ENCODE data around the gene BMPER.

The BMPER gene

DNA sequence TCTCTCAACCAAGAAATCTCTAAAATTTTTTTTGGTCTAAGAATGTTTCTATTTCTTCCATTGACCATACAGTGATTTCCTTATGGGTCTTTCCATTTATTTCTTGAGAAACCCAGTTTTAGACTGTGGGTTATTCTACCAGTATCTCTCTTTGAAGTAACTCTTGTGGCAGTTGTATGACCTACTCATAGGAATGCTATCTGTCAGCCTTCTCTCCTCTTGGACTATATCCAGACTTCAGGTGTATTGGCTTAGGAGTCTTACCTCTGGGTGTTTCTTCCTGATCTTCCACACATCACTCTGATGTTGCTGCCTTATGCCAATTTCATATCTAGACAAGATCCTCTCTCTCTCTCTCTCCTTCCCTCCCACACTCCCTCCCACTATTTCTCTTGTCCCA, 178.1 kb downstream of the BMPER start:
- no peaks in the 10 kb centered on the region for H3K36me3 ChIP-seq (ENCODE audit: control insufficient read depth, insufficient read depth, low read length)
- H3K9ac ChIP-seq (ENCODE audit: low read depth, low read length) = no peak overlapping the region
- H3K4me3 ChIP-seq (ENCODE audit: low read depth, low read length) = no peak overlapping the region

DNA sequence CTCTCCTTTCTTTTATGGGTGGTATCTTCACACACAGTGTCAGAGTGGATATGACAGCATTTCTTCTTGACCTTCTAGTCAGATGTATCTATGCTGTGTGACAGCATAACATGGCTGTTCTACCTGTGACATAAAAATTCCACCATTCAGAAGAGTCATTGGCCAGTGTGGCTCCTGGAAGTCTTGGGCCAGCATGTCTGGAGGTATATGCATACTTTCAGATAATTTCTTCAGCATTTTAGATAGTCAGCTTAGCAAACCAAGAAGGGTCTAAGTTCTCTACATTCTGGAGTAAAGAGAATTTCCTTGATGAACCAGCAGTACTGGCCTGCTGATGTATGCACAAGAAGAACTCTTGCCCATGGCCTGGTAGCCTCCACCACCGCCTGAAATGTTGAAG, 179.3 kb downstream of the BMPER start:
- H3K36me3 ChIP-seq (ENCODE audit: control insufficient read depth, insufficient read depth, low read length) = no peaks in the 10 kb centered on the region
- H3K4me3 ChIP-seq (ENCODE audit: low read depth, low read length) = no peak overlapping the region
- H3K27me3 ChIP-seq (ENCODE audit: control insufficient read depth, insufficient read depth, low read length) = no peaks in the 10 kb centered on the region

More for the DNA sequence above, 178.1 kb downstream of the BMPER start:
- Histone ChIP-seq H3K27me3 (ENCODE audit: control insufficient read depth, insufficient read depth, low read length) (no peaks in the 10 kb centered on the region), H3K9me3 (ENCODE audit: control insufficient read depth, insufficient read depth, low read length) (no peaks in the 10 kb centered on the region), H3K4me1 (ENCODE audit: control insufficient read depth, insufficient read depth, low read length) (no peaks in the 10 kb centered on the region), H3K27ac (ENCODE audit: low read depth, low read length) (no peak overlapping the region)

DNA sequence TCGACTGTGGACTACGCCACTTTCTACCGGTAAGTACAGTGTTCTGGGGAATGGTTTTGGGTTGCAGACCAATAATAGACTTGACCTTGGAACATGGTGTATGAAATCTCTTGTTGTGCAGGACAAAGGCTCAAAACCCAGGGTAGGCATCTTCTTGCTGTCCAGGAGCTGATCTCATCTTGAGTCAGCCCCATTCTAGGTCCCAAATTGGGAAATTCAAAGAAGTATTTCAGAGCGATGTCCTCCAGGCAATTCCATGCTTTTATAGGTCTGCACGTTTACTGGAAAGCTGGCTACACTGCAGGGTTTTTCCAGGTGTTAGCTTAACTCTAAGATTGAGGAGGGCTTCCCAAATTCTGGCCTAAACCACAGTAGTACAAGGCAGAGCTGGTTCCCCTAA, 180.7 kb downstream of the BMPER start:
- no peak overlapping the region for H3K27ac ChIP-seq (ENCODE audit: low read depth, low read length)
- no peaks in the 10 kb centered on the region for H3K9me3 ChIP-seq (ENCODE audit: control insufficient read depth, insufficient read depth, low read length)
- no peak overlapping the region for H3K9ac ChIP-seq (ENCODE audit: low read depth, low read length)
- H3K4me1 ChIP-seq (ENCODE audit: control insufficient read depth, insufficient read depth, low read length) = no peaks in the 10 kb centered on the region
- no peaks in the 10 kb centered on the region for H3K27me3 ChIP-seq (ENCODE audit: control insufficient read depth, insufficient read depth, low read length)
- no peak overlapping the region for H3K4me3 ChIP-seq (ENCODE audit: low read depth, low read length)
- H3K36me3 ChIP-seq (ENCODE audit: control insufficient read depth, insufficient read depth, low read length) = no peaks in the 10 kb centered on the region

More for the DNA sequence above, 179.3 kb downstream of the BMPER start:
- H3K9ac ChIP-seq (ENCODE audit: low read depth, low read length) = no peak overlapping the region
- no peak overlapping the region for H3K27ac ChIP-seq (ENCODE audit: low read depth, low read length)
- no peaks in the 10 kb centered on the region for H3K4me1 ChIP-seq (ENCODE audit: control insufficient read depth, insufficient read depth, low read length)
- no peaks in the 10 kb centered on the region for H3K9me3 ChIP-seq (ENCODE audit: control insufficient read depth, insufficient read depth, low read length)

DNA sequence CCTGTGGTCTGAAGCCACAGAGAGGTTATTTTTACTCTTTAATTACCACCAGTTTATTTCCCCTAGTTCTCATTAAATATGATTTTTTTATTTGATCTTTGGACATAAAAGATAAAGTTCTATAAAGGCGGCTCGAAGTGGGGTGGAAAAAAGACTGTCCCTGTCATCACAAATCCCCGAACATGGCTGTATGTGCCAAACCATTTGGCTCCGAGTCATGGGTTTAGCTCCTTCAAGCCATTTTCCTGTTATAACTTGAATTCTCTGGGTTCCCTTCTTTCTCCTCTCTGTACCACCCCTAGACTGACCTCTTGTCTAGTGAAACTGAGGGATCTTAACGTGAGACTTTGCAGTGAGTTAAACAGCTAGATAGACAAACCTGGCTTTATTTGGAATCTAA, 181.6 kb downstream of the BMPER start:
- no peak overlapping the region for H3K27ac ChIP-seq (ENCODE audit: low read depth, low read length)
- no peaks in the 10 kb centered on the region for H3K4me1 ChIP-seq (ENCODE audit: control insufficient read depth, insufficient read depth, low read length)
- no peaks in the 10 kb centered on the region for H3K36me3 ChIP-seq (ENCODE audit: control insufficient read depth, insufficient read depth, low read length)
- H3K9ac ChIP-seq (ENCODE audit: low read depth, low read length) = no peak overlapping the region
- H3K27me3 ChIP-seq (ENCODE audit: control insufficient read depth, insufficient read depth, low read length) = no peaks in the 10 kb centered on the region
- no peaks in the 10 kb centered on the region for H3K9me3 ChIP-seq (ENCODE audit: control insufficient read depth, insufficient read depth, low read length)
- no peak overlapping the region for H3K4me3 ChIP-seq (ENCODE audit: low read depth, low read length)

DNA sequence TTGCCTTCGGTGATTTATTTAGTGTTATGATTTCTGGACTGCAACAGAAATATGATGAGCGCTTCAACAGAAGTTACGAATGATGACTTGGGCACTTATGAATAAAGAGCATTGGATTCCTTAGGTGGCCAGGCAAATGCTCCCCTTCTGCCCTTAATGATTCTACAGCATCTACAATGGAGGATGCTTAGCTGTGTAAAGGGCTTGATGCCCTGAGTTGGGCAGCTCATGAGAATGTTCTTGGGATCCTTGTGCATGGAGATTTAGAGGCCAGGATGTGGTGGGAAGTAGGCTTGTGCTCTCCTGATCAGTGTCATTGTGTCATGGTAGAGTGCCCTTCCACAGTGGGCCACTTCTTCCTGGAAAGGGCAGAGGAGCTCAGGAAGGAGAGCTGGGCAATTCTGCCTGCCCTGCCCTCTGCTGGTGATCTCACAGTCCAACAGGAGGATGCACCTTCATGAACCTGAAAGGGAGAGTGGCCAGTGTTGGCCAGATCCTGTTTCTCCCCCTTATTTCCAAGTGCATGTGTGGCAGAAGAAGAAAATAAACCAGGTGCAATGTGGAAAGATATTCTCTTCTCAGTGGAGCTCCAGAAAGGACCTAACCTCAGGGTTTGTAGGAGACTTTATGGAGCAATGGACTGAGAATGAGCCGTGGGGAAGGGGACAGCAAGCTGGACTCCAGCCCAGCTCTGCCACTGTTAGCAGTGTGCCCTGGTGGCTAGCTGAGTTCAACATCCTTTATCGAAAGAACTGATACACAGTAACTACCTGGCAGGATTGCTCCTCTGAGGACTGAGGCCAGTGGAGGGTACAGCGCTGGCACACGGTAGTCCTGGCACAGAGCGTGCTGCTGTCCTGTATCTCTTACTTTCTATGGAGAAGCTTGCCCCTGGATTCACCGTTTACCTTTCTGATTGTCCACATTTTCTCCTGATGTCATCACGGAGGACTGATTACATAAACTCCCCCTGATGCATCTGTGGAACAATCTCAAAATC, 182.9 kb downstream of the BMPER start:
- no peaks in the 10 kb centered on the region for H3K36me3 ChIP-seq (ENCODE audit: control insufficient read depth, insufficient read depth, low read length)
- no peak overlapping the region for H3K27ac ChIP-seq (ENCODE audit: low read depth, low read length)
- no peaks in the 10 kb centered on the region for H3K27me3 ChIP-seq (ENCODE audit: control insufficient read depth, insufficient read depth, low read length)
- H3K9ac ChIP-seq (ENCODE audit: low read depth, low read length) = no peak overlapping the region
- H3K4me3 ChIP-seq (ENCODE audit: low read depth, low read length) = no peak overlapping the region
- no peaks in the 10 kb centered on the region for H3K9me3 ChIP-seq (ENCODE audit: control insufficient read depth, insufficient read depth, low read length)
- H3K4me1 ChIP-seq (ENCODE audit: control insufficient read depth, insufficient read depth, low read length) = no peaks in the 10 kb centered on the region

DNA sequence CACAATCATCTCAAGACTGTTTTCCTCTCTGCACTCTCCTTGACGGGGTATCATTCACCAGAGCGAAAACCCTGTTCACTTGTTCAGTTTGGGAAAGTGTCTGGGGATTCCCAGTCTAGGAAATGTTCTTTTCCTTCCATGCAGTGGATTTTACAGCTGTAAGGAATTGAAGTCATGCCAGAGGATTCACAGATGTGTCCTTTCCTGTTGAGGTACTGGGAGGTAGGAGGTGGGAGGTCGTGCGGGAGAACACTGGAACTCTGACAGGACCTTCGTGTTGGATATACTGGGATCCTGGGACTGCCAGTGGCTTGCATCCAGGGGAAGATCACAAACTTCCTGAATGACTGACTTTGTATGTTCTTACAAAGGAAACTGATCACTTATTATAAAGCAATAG, 185.5 kb downstream of the BMPER start:
- Histone ChIP-seq H3K4me3 (ENCODE audit: low read depth, low read length) (no peak overlapping the region), H3K27ac (ENCODE audit: low read depth, low read length) (no peak overlapping the region), H3K9me3 (ENCODE audit: control insufficient read depth, insufficient read depth, low read length) (no peaks in the 10 kb centered on the region), H3K36me3 (ENCODE audit: control insufficient read depth, insufficient read depth, low read length) (no peaks in the 10 kb centered on the region), H3K4me1 (ENCODE audit: control insufficient read depth, insufficient read depth, low read length) (no peaks in the 10 kb centered on the region), H3K27me3 (ENCODE audit: control insufficient read depth, insufficient read depth, low read length) (no peaks in the 10 kb centered on the region), H3K9ac (ENCODE audit: low read depth, low read length) (no peak overlapping the region)

DNA sequence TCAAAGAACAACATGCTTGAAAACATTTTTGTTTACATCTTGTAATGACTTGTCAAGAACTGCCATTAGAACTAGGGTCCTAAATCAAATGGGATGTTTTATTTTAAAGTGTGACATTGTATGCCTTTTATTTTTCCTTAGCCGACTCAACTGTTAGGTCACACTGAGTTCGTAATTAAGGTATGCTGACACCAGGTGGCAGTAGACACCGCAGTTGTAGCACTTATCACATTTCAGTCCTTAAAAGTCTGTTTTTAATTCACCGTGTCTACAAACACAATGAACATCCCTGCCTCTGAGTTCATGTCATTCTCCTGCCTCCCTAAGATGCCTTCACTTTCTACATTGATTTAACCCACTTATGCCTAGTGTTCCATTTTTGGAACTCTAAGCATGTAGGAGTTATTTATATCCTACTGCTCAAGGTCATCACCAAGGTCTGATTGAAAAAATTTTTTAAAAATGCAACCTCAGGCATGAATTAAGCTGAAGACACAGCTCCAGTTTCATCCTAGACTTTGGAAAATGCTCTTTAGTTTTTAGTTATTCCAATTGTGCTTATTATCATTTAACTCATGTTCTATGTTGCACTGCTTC, 186.1 kb downstream of the BMPER start:
- Histone ChIP-seq H3K4me1 (ENCODE audit: control insufficient read depth, insufficient read depth, low read length) (no peaks in the 10 kb centered on the region), H3K4me3 (ENCODE audit: low read depth, low read length) (no peak overlapping the region), H3K27ac (ENCODE audit: low read depth, low read length) (no peak overlapping the region), H3K36me3 (ENCODE audit: control insufficient read depth, insufficient read depth, low read length) (no peaks in the 10 kb centered on the region), H3K9me3 (ENCODE audit: control insufficient read depth, insufficient read depth, low read length) (no peaks in the 10 kb centered on the region), H3K9ac (ENCODE audit: low read depth, low read length) (no peak overlapping the region), H3K27me3 (ENCODE audit: control insufficient read depth, insufficient read depth, low read length) (no peaks in the 10 kb centered on the region)

DNA sequence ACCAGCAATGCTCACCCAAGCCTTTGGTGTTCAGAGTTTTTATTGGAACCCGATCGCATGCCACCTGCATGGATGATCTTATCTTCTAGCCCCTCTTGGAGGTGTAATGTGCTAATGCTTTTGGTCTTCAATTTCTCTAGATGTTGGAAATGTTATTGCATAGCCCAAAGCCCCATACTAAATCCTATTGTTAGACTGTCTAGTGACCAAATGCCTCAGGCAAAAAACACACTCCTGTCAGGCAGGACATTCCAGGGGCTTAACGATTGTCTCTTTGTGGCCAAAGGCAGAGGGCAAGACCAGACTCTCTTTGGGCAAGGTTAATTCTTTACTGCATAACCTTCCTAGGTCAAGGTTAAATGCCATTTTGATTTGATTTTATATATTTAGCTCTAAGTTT, 187.9 kb downstream of the BMPER start:
- H3K9ac ChIP-seq (ENCODE audit: low read depth, low read length) = no peak overlapping the region
- no peaks in the 10 kb centered on the region for H3K4me1 ChIP-seq (ENCODE audit: control insufficient read depth, insufficient read depth, low read length)
- no peak overlapping the region for H3K27ac ChIP-seq (ENCODE audit: low read depth, low read length)
- H3K4me3 ChIP-seq (ENCODE audit: low read depth, low read length) = no peak overlapping the region
- H3K27me3 ChIP-seq (ENCODE audit: control insufficient read depth, insufficient read depth, low read length) = no peaks in the 10 kb centered on the region
- no peaks in the 10 kb centered on the region for H3K9me3 ChIP-seq (ENCODE audit: control insufficient read depth, insufficient read depth, low read length)
- H3K36me3 ChIP-seq (ENCODE audit: control insufficient read depth, insufficient read depth, low read length) = no peaks in the 10 kb centered on the region

DNA sequence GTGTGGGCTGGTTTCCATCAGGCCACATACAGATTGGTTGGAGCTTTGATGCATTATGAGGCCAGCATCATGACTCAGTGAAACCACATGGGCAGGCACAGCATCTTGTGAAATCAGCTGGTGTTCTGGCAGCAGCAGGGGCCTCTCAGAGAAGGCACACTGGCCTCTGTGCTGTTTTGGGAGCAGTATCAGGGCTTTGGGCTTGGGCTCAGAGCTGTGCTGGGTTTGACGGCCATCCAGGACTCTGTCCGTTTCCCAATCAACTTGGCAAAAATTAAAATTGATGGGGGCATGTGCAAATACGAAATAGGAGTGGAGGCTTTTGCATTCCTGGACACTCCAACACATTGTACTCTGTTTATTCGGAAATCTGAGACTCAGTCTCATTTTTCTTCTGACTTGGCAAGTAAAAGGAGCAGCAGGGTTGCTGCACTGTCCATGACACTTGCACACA, 190.9 kb downstream of the BMPER start:
- Histone ChIP-seq H3K36me3 (ENCODE audit: control insufficient read depth, insufficient read depth, low read length) (no peaks in the 10 kb centered on the region), H3K27ac (ENCODE audit: low read depth, low read length) (no peak overlapping the region), H3K4me1 (ENCODE audit: control insufficient read depth, insufficient read depth, low read length) (no peaks in the 10 kb centered on the region), H3K9me3 (ENCODE audit: control insufficient read depth, insufficient read depth, low read length) (no peaks in the 10 kb centered on the region), H3K4me3 (ENCODE audit: low read depth, low read length) (no peak overlapping the region), H3K27me3 (ENCODE audit: control insufficient read depth, insufficient read depth, low read length) (no peaks in the 10 kb centered on the region), H3K9ac (ENCODE audit: low read depth, low read length) (no peak overlapping the region)

DNA sequence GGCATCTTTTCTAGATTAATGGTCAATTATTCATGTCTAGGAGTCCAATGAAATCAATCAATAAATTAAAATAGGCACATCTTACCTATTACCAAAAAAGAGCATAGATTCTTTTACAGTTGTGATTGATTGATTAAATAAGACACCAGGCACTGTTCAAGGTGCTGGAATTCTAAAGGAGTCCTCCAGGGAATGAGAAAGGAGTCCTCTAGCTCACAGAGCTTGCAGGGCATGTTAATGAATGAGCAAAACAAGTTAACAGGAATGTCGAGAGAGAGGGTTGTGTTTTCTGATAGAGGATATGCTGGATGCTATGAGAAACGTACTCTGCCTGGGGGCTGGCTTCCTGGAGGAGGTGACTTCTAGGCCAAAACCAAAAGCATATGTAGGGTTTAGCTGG, 191.4 kb downstream of the BMPER start:
- Histone ChIP-seq H3K9ac (ENCODE audit: low read depth, low read length) (no peak overlapping the region), H3K27me3 (ENCODE audit: control insufficient read depth, insufficient read depth, low read length) (no peaks in the 10 kb centered on the region), H3K4me1 (ENCODE audit: control insufficient read depth, insufficient read depth, low read length) (no peaks in the 10 kb centered on the region), H3K4me3 (ENCODE audit: low read depth, low read length) (no peak overlapping the region), H3K36me3 (ENCODE audit: control insufficient read depth, insufficient read depth, low read length) (no peaks in the 10 kb centered on the region), H3K27ac (ENCODE audit: low read depth, low read length) (no peak overlapping the region), H3K9me3 (ENCODE audit: control insufficient read depth, insufficient read depth, low read length) (no peaks in the 10 kb centered on the region)

DNA sequence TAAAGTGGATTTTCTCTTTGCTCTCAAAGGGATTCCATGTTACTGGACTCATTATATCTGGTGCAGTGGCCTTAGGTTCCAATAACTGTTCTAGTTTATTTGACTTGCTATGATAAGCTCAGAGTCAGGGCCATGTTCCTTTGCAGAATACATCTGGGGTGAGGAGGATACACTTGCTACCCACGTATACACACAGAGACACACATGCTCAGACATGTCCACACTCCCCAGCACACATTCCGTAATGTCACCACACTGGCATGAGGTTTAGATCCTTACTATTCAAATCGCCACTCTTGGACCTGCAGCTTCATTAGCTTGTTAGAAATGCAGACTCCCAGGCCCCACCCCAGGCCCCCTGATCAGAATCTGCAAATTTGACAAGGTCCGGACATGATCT, 195.3 kb downstream of the BMPER start:
- no peaks in the 10 kb centered on the region for H3K36me3 ChIP-seq (ENCODE audit: control insufficient read depth, insufficient read depth, low read length)
- H3K27ac ChIP-seq (ENCODE audit: low read depth, low read length) = no peak overlapping the region
- no peaks in the 10 kb centered on the region for H3K9me3 ChIP-seq (ENCODE audit: control insufficient read depth, insufficient read depth, low read length)
- H3K4me1 ChIP-seq (ENCODE audit: control insufficient read depth, insufficient read depth, low read length) = 0 out of 2 replicates have a peak, but pooled peaks cover 4% of the 10 kb centered on the region
- H3K9ac ChIP-seq (ENCODE audit: low read depth, low read length) = no peak overlapping the region
- no peak overlapping the region for H3K4me3 ChIP-seq (ENCODE audit: low read depth, low read length)
- no peaks in the 10 kb centered on the region for H3K27me3 ChIP-seq (ENCODE audit: control insufficient read depth, insufficient read depth, low read length)

Measured in HUES48 (cell line).